Measurements from ENCODE around the gene SLC50A1.
"Not testable (repeated sequence)": the region's sequence is repeated elsewhere in the genome, so short reads cannot be mapped to it uniquely, and the experiment has no call there.

Gene SLC50A1

GRCh38 chr1:155137154-155137949, 1.7 kb downstream of the SLC50A1 start:
- DNase-seq = no peak

GRCh38 chr1:155139895-155140629, 4.4 kb downstream of the SLC50A1 start, which contains the start of gene DPM3:
Gene DPM3, minus strand, starts transcription at chr1:155140531. Its CDS starts 291 bp downstream, at chr1:155140240.
- DNase-seq = peak; percentile 62

DNA sequence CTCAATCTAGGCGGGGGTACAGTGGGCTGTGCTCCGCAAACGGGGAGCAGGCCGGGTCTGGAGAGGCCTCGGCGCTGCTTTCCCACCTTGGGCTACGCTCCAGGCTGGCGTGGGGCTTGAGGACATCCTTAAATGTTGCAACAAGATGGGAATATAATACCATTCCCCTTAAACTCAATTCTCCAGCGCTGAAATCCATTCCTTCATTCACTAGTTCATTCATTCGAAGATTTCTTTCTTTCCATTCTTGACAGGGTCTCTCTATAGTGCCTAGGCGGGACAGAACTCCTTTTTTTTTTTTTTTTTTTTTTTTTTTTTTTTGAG, 4.9 kb downstream of the SLC50A1 start:
- DNase-seq = no peak

- DNase-seq = no peak
These were observed 6.1 kb downstream of the SLC50A1 start for GRCh38 chr1:155141749-155142148.

- no peak for DNase-seq
These were observed 9.8 kb downstream of the SLC50A1 start for GRCh38 chr1:155145491-155145890.

GRCh38 chr1:155155996-155156643, 20.5 kb downstream of the SLC50A1 start:
- DNase-seq = not testable (repeated sequence)

- DNase-seq = no peak
These were observed 23.3 kb downstream of the SLC50A1 start for GRCh38 chr1:155158991-155159390.

GRCh38 chr1:155160128-155160527, 24.5 kb downstream of the SLC50A1 start:
- DNase-seq = no peak

DNA sequence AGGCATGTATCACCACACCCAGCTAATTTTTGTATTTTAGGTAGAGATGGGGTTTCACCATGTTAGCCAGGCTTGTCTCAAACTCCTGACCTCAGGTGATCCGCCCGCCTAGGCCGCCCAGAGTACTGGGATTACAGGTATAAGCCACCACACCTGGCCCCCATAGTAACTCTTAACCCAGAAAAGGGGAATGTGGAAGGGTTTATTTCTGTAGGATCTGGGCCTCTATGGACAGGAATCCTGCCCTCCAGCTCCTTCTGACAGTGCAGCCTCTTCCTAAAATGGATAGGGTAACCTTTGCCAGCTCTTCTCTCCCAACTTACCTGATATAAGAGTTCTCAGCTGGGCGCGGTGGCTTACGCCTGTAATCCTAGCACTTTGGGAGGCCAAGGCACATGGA, 27.0 kb downstream of the SLC50A1 start:
- DNase-seq = not testable (repeated sequence)

- DNase-seq = not testable (repeated sequence)
These were observed 28.1 kb downstream of the SLC50A1 start for GRCh38 chr1:155163785-155164184.

GRCh38 chr1:155164625-155165024, 29.0 kb downstream of the SLC50A1 start:
- DNase-seq = not testable (repeated sequence)

DNA sequence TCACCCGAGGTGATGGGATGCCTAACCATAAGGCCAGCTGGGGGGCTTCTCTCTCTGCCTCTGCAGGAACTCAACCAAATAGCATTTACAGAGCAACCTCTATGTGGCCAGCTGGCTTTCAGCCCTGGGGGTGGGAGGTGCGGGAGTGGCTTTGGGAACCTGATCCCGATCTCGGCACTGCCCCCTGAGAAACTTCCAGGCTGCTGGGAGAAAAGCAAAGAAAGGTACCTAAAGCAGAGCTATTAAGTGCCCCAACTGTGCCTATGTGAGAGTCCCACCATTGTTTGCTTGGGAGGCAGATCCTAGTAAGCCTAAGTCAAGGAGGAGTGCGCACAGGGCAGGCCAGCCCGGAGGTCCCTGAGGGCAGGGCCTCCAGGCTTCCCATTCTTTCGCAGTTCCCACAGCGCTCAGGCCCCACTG, 30.4 kb downstream of the SLC50A1 start:
- no peak for DNase-seq

- no peak for DNase-seq
These were observed 31.0 kb downstream of the SLC50A1 start for GRCh38 chr1:155166471-155167165.

- DNase-seq = peak; percentile 92
These were observed 31.8 kb downstream of the SLC50A1 start for GRCh38 chr1:155167166-155168104.

DNA sequence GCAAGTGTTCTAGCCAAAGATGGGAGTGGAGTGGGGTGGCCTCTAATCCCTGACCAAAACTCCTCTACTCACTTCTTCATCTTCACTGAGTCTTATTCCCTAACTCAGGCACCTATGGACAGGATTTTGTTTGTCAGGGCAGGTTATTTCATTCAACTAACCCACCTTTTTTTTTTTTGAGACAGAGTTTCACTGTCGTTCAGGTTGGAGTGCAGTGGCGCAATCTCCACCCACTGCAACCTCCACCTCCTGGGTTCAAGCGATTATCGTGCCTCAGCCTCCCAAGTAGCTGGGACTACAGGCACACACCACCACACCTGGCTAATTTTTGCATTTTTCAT, 32.4 kb downstream of the SLC50A1 start:
- not testable (repeated sequence) for DNase-seq

- DNase-seq = no peak
These were observed 33.0 kb downstream of the SLC50A1 start for GRCh38 chr1:155168456-155169210.

- DNase-seq = no peak
These were observed 33.9 kb downstream of the SLC50A1 start for GRCh38 chr1:155169541-155169940.

DNA sequence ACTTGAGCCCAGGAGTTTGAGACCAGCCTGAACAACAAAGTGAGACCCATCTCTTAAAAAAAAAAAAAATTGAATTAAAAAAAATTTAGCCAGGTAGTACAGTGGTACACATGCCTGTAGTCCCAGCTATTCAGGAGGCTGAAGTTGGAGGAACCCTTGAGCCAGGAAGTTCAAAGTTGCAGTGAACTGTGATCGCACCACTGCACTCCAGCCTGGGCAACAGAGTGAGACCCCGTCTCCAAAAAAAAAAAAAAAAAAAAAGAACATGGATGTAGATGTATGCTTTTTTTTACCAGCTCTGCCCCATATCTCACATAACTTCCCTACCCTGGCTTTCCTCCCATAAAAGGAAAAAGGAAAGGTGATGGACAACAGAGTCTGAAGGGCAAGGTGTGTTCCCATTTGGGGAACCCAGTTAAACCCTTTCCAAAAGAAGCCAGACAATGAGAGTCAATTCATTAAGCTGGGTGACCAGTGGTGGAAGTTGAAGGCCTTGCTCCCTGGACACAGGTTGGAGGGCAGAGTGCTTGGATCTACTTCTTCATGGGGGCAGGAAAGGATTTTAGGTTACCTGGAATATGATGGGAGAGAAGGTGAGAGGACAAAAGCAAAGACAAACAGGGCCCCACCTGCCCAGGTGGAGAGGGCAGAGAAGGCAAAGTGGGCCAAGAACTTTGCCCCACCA, 34.6 kb downstream of the SLC50A1 start:
- no peak for DNase-seq

- DNase-seq = no peak
These were observed 35.2 kb downstream of the SLC50A1 start for GRCh38 chr1:155170806-155171205.

Data from NCI-H510A treated with DMSO at 0.1 percent for 48 hours (cell line).